Measurements from ENCODE around the gene KRT33A.
"Not testable (repeated sequence)": the region's sequence is repeated elsewhere in the genome, so short reads cannot be mapped to it uniquely, and the experiment has no call there.

The KRT33A gene

GRCh38 chr17:41382394-41382793 lies 31.8 kb upstream of the KRT33A start:
- Histone ChIP-seq H3K9ac (ENCODE audit: insufficient read length, low read depth) (no peak overlapping the region), H3K27me3 (ENCODE audit: insufficient read depth, insufficient read length) (no peaks in the 10 kb centered on the region), H3K9me3 (ENCODE audit: insufficient read depth, low read length) (peaks cover 7% of the 10 kb centered on the region), H3K36me3 (ENCODE audit: insufficient read depth, insufficient read length, low read length) (no peaks in the 10 kb centered on the region), H3K4me1 (ENCODE audit: insufficient read depth, insufficient read length) (no peaks in the 10 kb centered on the region), H3K4me3 (ENCODE audit: insufficient read length, low read depth) (no peak overlapping the region)
- no peak for TF ChIP-seq ZNF274 (IDR thresholded peaks at IDR 0.05; ENCODE audit: low read depth, low read length)
- DNase-seq (ENCODE audit: low read depth, low spot score), result no peak

GRCh38 chr17:41381943-41382342 lies 31.3 kb upstream of the KRT33A start, which contains the start of gene KRT34:
Gene KRT34, minus strand, starts transcription at chr17:41382306. Its CDS starts 60 bp downstream, at chr17:41382246.
- H3K9ac ChIP-seq (ENCODE audit: insufficient read length, low read depth); H3K4me3 ChIP-seq (ENCODE audit: insufficient read length, low read depth); H3K4me1 ChIP-seq (ENCODE audit: insufficient read depth, insufficient read length); DNase-seq (ENCODE audit: low read depth, low spot score); H3K27me3 ChIP-seq (ENCODE audit: insufficient read depth, insufficient read length); H3K36me3 ChIP-seq (ENCODE audit: insufficient read depth, insufficient read length, low read length); H3K9me3 ChIP-seq (ENCODE audit: insufficient read depth, low read length): not testable (repeated sequence)

- H3K9ac ChIP-seq (ENCODE audit: insufficient read length, low read depth); H3K36me3 ChIP-seq (ENCODE audit: insufficient read depth, insufficient read length, low read length); H3K9me3 ChIP-seq (ENCODE audit: insufficient read depth, low read length); H3K27me3 ChIP-seq (ENCODE audit: insufficient read depth, insufficient read length); DNase-seq (ENCODE audit: low read depth, low spot score); H3K4me3 ChIP-seq (ENCODE audit: insufficient read length, low read depth); H3K4me1 ChIP-seq (ENCODE audit: insufficient read depth, insufficient read length): not testable (repeated sequence)
Measured at GRCh38 chr17:41380091-41380490, 29.5 kb upstream of the KRT33A start.

- Histone ChIP-seq H3K4me1 (ENCODE audit: insufficient read depth, insufficient read length) (no peaks in the 10 kb centered on the region), H3K4me3 (ENCODE audit: insufficient read length, low read depth) (no peak overlapping the region), H3K9ac (ENCODE audit: insufficient read length, low read depth) (no peak overlapping the region), H3K36me3 (ENCODE audit: insufficient read depth, insufficient read length, low read length) (no peaks in the 10 kb centered on the region), H3K27me3 (ENCODE audit: insufficient read depth, insufficient read length) (no peaks in the 10 kb centered on the region), H3K9me3 (ENCODE audit: insufficient read depth, low read length) (no peaks in the 10 kb centered on the region)
- no peak for DNase-seq (ENCODE audit: low read depth, low spot score)
- TF ChIP-seq SUZ12 (IDR thresholded peaks at IDR 0.05; ENCODE audit: extremely low read depth, insufficient read depth, insufficient read length), result no peak
- no peak for TF ChIP-seq YY1 (IDR thresholded peaks at IDR 0.05; ENCODE audit: insufficient read depth, insufficient read length)
- TF ChIP-seq ZNF274 (IDR thresholded peaks at IDR 0.05; ENCODE audit: low read depth, low read length), result no peak
Measured at GRCh38 chr17:41377546-41377945, 26.9 kb upstream of the KRT33A start.

- H3K36me3 ChIP-seq (ENCODE audit: insufficient read depth, insufficient read length, low read length), result no peaks in the 10 kb centered on the region
- no peak for DNase-seq (ENCODE audit: low read depth, low spot score)
- no peaks in the 10 kb centered on the region for H3K4me1 ChIP-seq (ENCODE audit: insufficient read depth, insufficient read length)
- TF ChIP-seq SUZ12 (IDR thresholded peaks at IDR 0.05; ENCODE audit: extremely low read depth, insufficient read depth, insufficient read length), result no peak
- no peak for TF ChIP-seq ZNF274 (IDR thresholded peaks at IDR 0.05; ENCODE audit: low read depth, low read length)
- TF ChIP-seq YY1 (IDR thresholded peaks at IDR 0.05; ENCODE audit: insufficient read depth, insufficient read length), result no peak
- H3K4me3 ChIP-seq (ENCODE audit: insufficient read length, low read depth), result no peak within 1 kb of the TSS
- no peak within 1 kb of the TSS for H3K9ac ChIP-seq (ENCODE audit: insufficient read length, low read depth)
- H3K27me3 ChIP-seq (ENCODE audit: insufficient read depth, insufficient read length), result no peaks in the 10 kb centered on the region
- H3K9me3 ChIP-seq (ENCODE audit: insufficient read depth, low read length), result no peaks in the 10 kb centered on the region
Measured at GRCh38 chr17:41369713-41370112, 19.1 kb upstream of the KRT33A start, which contains the start of gene KRT33B. Gene KRT33B, minus strand, starts transcription at chr17:41369813. Its CDS starts 63 bp downstream, at chr17:41369750.

- Histone ChIP-seq H3K4me1 (ENCODE audit: insufficient read depth, insufficient read length) (no peaks in the 10 kb centered on the region), H3K36me3 (ENCODE audit: insufficient read depth, insufficient read length, low read length) (no peaks in the 10 kb centered on the region), H3K9me3 (ENCODE audit: insufficient read depth, low read length) (no peaks in the 10 kb centered on the region), H3K27me3 (ENCODE audit: insufficient read depth, insufficient read length) (no peaks in the 10 kb centered on the region), H3K9ac (ENCODE audit: insufficient read length, low read depth) (no peak overlapping the region), H3K4me3 (ENCODE audit: insufficient read length, low read depth) (no peak overlapping the region)
- no peak for DNase-seq (ENCODE audit: low read depth, low spot score)
- TF ChIP-seq YY1 (IDR thresholded peaks at IDR 0.05; ENCODE audit: insufficient read depth, insufficient read length), result no peak
- TF ChIP-seq SUZ12 (IDR thresholded peaks at IDR 0.05; ENCODE audit: extremely low read depth, insufficient read depth, insufficient read length), result no peak
- no peak for TF ChIP-seq ZNF274 (IDR thresholded peaks at IDR 0.05; ENCODE audit: low read depth, low read length)
Measured at GRCh38 chr17:41369023-41369422, 18.4 kb upstream of the KRT33A start.

GRCh38 chr17:41367426-41368075 lies 16.9 kb upstream of the KRT33A start:
- no peaks in the 10 kb centered on the region for H3K4me1 ChIP-seq (ENCODE audit: insufficient read depth, insufficient read length)
- H3K9ac ChIP-seq (ENCODE audit: insufficient read length, low read depth), result no peak overlapping the region
- H3K9me3 ChIP-seq (ENCODE audit: insufficient read depth, low read length), result no peaks in the 10 kb centered on the region
- no peaks in the 10 kb centered on the region for H3K27me3 ChIP-seq (ENCODE audit: insufficient read depth, insufficient read length)
- no peak for DNase-seq (ENCODE audit: low read depth, low spot score)
- H3K4me3 ChIP-seq (ENCODE audit: insufficient read length, low read depth), result no peak overlapping the region
- TF ChIP-seq SUZ12 (IDR thresholded peaks at IDR 0.05; ENCODE audit: extremely low read depth, insufficient read depth, insufficient read length), result no peak
- TF ChIP-seq YY1 (IDR thresholded peaks at IDR 0.05; ENCODE audit: insufficient read depth, insufficient read length), result no peak
- no peak for TF ChIP-seq ZNF274 (IDR thresholded peaks at IDR 0.05; ENCODE audit: low read depth, low read length)
- no peaks in the 10 kb centered on the region for H3K36me3 ChIP-seq (ENCODE audit: insufficient read depth, insufficient read length, low read length)

GRCh38 chr17:41366070-41366469 lies 15.4 kb upstream of the KRT33A start:
- Histone ChIP-seq H3K27me3 (ENCODE audit: insufficient read depth, insufficient read length) (no peaks in the 10 kb centered on the region), H3K9ac (ENCODE audit: insufficient read length, low read depth) (no peak overlapping the region), H3K9me3 (ENCODE audit: insufficient read depth, low read length) (no peaks in the 10 kb centered on the region), H3K36me3 (ENCODE audit: insufficient read depth, insufficient read length, low read length) (no peaks in the 10 kb centered on the region), H3K4me1 (ENCODE audit: insufficient read depth, insufficient read length) (no peaks in the 10 kb centered on the region), H3K4me3 (ENCODE audit: insufficient read length, low read depth) (no peak overlapping the region)
- no peak for DNase-seq (ENCODE audit: low read depth, low spot score)
- TF ChIP-seq SUZ12 (IDR thresholded peaks at IDR 0.05; ENCODE audit: extremely low read depth, insufficient read depth, insufficient read length) (no peak), ZNF274 (IDR thresholded peaks at IDR 0.05; ENCODE audit: low read depth, low read length) (no peak), YY1 (IDR thresholded peaks at IDR 0.05; ENCODE audit: insufficient read depth, insufficient read length) (no peak)

Data from NT2/D1 (cell line).